Measurements from ENCODE around the gene MAP3K12. TPM values are rescaled to one million over a fixed set of nuclear protein-coding genes. Genes with fewer than 3 reads are reported as not detected.

The MAP3K12 gene
- total RNA-seq, 2 donors from 2014 or later = 3.2 to 3.8 TPM

GRCh38 chr12:53515291-53515680 is 16.0 kb upstream of the MAP3K12 start:
- no peak overlapping the region for H3K9ac ChIP-seq (ENCODE audit: low read depth in 2 of 2, low read length in 2 of 2)
- DNase-seq = no peak
- H3K27ac ChIP-seq = no peak overlapping the region
- intact Hi-C loops (cut with DNase I) = no loop called here
- H3K9me3 ChIP-seq = no peaks in the 10 kb centered on the region
- no peak for TF ChIP-seq CTCF (IDR thresholded peaks at IDR 0.05)
- no peak overlapping the region for H3K4me3 ChIP-seq
- H3K27me3 ChIP-seq = no peaks in the 10 kb centered on the region
- peaks cover 8% of the 10 kb centered on the region for H3K36me3 ChIP-seq
- no peaks in the 10 kb centered on the region for H3K4me1 ChIP-seq

- DNase-seq = no peak
- H3K4me1 ChIP-seq = no peaks in the 10 kb centered on the region
- no peak overlapping the region for H3K27ac ChIP-seq
- H3K36me3 ChIP-seq = peaks cover 8% of the 10 kb centered on the region
- no peaks in the 10 kb centered on the region for H3K9me3 ChIP-seq
- H3K9ac ChIP-seq (ENCODE audit: low read depth in 2 of 2, low read length in 2 of 2) = no peak overlapping the region
- H3K4me3 ChIP-seq = no peak overlapping the region
- intact Hi-C loops (cut with DNase I) = no loop called here
- no peak for TF ChIP-seq CTCF (IDR thresholded peaks at IDR 0.05)
- H3K27me3 ChIP-seq = no peaks in the 10 kb centered on the region
Observed at GRCh38 chr12:53514628-53515290, 15.5 kb upstream of the MAP3K12 start.

GRCh38 chr12:53513712-53514410 is 14.6 kb upstream of the MAP3K12 start:
- Histone ChIP-seq H3K9me3 (no peaks in the 10 kb centered on the region), H3K27ac (no peak overlapping the region), H3K36me3 (peaks cover 8% of the 10 kb centered on the region), H3K4me1 (no peaks in the 10 kb centered on the region), H3K4me3 (no peak overlapping the region), H3K9ac (ENCODE audit: low read depth in 2 of 2, low read length in 2 of 2) (no peak overlapping the region), H3K27me3 (no peaks in the 10 kb centered on the region)
- intact Hi-C loops (cut with DNase I) = no loop called here
- no peak for TF ChIP-seq CTCF (IDR thresholded peaks at IDR 0.05)
- DNase-seq = no peak

- Histone ChIP-seq H3K9me3 (no peaks in the 10 kb centered on the region), H3K4me1 (no peaks in the 10 kb centered on the region), H3K27ac (no peak overlapping the region), H3K27me3 (no peaks in the 10 kb centered on the region), H3K4me3 (no peak overlapping the region), H3K36me3 (no peaks in the 10 kb centered on the region), H3K9ac (ENCODE audit: low read depth in 2 of 2, low read length in 2 of 2) (peak overlapping the region in 1 of 2 donors; percentile 21)
- intact Hi-C loops (cut with DNase I) = no loop called here
- DNase-seq = no peak
- no peak for TF ChIP-seq CTCF (IDR thresholded peaks at IDR 0.05)
Observed at GRCh38 chr12:53510181-53510812, 11.0 kb upstream of the MAP3K12 start.

- no peaks in the 10 kb centered on the region for H3K27me3 ChIP-seq
- no peak overlapping the region for H3K4me3 ChIP-seq
- DNase-seq = peak; percentile 93
- H3K27ac ChIP-seq = no peak overlapping the region
- peak overlapping the region in 1 of 2 donors; percentile 66 for H3K9ac ChIP-seq (ENCODE audit: low read depth in 2 of 2, low read length in 2 of 2)
- intact Hi-C loops (cut with DNase I) = loop anchor here (10.0 kb wide), 2 partner anchors 54 to 174 kb away; partner anchors contain the start of genes PCBP2 and SP7
- no peaks in the 10 kb centered on the region for H3K4me1 ChIP-seq
- no peaks in the 10 kb centered on the region for H3K9me3 ChIP-seq
- no peaks in the 10 kb centered on the region for H3K36me3 ChIP-seq
- peak; percentile 77 for TF ChIP-seq CTCF (IDR thresholded peaks at IDR 0.05)
Observed at GRCh38 chr12:53508534-53509170, 9.4 kb upstream of the MAP3K12 start.

Data from colonic mucosa (tissue), 4 donors.